DND-41 (cell line): ENCODE results near the gene FER1L5.

ENCODE experiments used
- ATAC-seq: fragments of 200-7000 bp; cut with Tn5 transposase; 3 replicates; pipeline ENCODE4 v1.9.1; 2021; ENCODE audit warnings: low read depth; ENCODE audit not compliant: insufficient read depth
- DNase-seq: peaks from one replicate; pipeline ENCODE4 v3.0.0-alpha.2; 2020
- H2AFZ ChIP-seq: 2 replicates; pipeline ENCODE4 v1.6.0; 2012; ENCODE audit warnings: low read depth, low read length
- H3K27ac ChIP-seq: 2 replicates; pipeline ENCODE4 v1.5.1; 2012; ENCODE audit warnings: low read length, inconsistent platforms
- H3K27me3 ChIP-seq: fragments of 200-600 bp; sonication (generic); 2 replicates; pipeline ENCODE4 v1.6.0; 2012; ENCODE audit warnings: low read length, mild to moderate bottlenecking, inconsistent platforms; ENCODE audit not compliant: insufficient read depth, poor library complexity
- H3K36me3 ChIP-seq: 2 replicates; pipeline ENCODE4 v1.5.1; 2012; ENCODE audit warnings: low read length, inconsistent platforms; ENCODE audit not compliant: insufficient read depth
- H3K4me1 ChIP-seq: 2 replicates; pipeline ENCODE4 v1.5.1; 2012; ENCODE audit warnings: mild to moderate bottlenecking, low read length; ENCODE audit not compliant: insufficient read depth
- H3K4me2 ChIP-seq: 2 replicates; pipeline ENCODE4 v1.6.0; 2012; ENCODE audit warnings: mild to moderate bottlenecking, moderate library complexity, low read length, inconsistent platforms; ENCODE audit not compliant: insufficient read depth
- H3K4me3 ChIP-seq, 2 experiments: fragments of 200-600 bp in 1 of 2; shearing (Covaris generic) in 1 of 2; 2 replicates each; pipeline ENCODE4 v1.5.1; 2012 to 2016; ENCODE audit warnings: inconsistent platforms in 2 of 2, low read length in 2 of 2, mild to moderate bottlenecking in 2 of 2, low read depth in 1 of 2, moderate library complexity in 1 of 2
- H3K79me2 ChIP-seq: 2 replicates; pipeline ENCODE4 v1.6.0; 2012; ENCODE audit warnings: low read length, inconsistent platforms; ENCODE audit not compliant: insufficient read depth
- H3K9ac ChIP-seq: 2 replicates; pipeline ENCODE4 v1.6.0; 2012; ENCODE audit warnings: low read depth, mild to moderate bottlenecking, inconsistent platforms, low read length, moderate library complexity
- H3K9me3 ChIP-seq: 2 replicates; pipeline ENCODE4 v1.5.1; 2012; ENCODE audit warnings: low read length, moderate library complexity, mild to moderate bottlenecking, inconsistent platforms; ENCODE audit not compliant: insufficient read depth, severe bottlenecking
- H4K20me1 ChIP-seq: 2 replicates; pipeline ENCODE4 v1.6.0; 2012; ENCODE audit warnings: low read length; ENCODE audit not compliant: insufficient read depth
- CTCF ChIP-seq: IDR thresholded peaks from 2 replicates; pipeline ENCODE4 v1.5.1; 2012; ENCODE audit warnings: borderline replicate concordance, low read length, moderate library complexity, mild to moderate bottlenecking; ENCODE audit not compliant: poor library complexity, severe bottlenecking; ENCODE audit errors: extremely low read depth
- EZH2 ChIP-seq: IDR thresholded peaks from 3 replicates; pipeline ENCODE4 v1.6.1; 2012; ENCODE audit warnings: borderline replicate concordance, low read depth, mild to moderate bottlenecking, moderate library complexity, low read length, inconsistent platforms; ENCODE audit not compliant: severe bottlenecking

FER1L5 gene

DNA sequence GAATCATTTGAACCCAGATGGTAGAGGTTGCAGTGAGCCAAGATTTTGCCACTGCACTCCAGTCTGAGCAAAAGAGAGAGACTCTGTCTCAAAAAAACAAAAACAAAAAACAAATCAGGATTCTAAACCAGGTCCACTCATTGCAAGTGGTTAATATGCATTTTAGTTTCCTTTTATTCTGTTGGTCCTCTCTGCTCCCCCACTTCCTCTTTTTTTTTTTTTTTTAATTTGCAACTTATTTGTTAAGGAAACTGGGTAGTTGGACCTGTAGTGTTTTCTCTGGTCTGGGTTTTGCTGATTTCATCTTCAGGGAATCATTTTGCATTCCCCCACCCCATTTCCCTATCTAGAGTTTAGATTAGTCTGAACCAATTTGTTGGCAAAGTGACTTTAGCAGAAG, 14.0 kb downstream of the FER1L5 start:
- Histone ChIP-seq H3K9me3 (no peaks in the 10 kb centered on the region), H3K27ac (no peak overlapping the region), H3K36me3 (no peaks in the 10 kb centered on the region), H2AFZ (no peak overlapping the region), H3K79me2 (no peaks in the 10 kb centered on the region), H4K20me1 (no peaks in the 10 kb centered on the region), H3K9ac (no peak overlapping the region), H3K4me3 (no peak overlapping the region), H3K4me1 (no peaks in the 10 kb centered on the region), H3K27me3 (no peaks in the 10 kb centered on the region), H3K4me2 (no peak overlapping the region)
- TF ChIP-seq CTCF (no peak), EZH2 (no peak)
- no peak for ATAC-seq
- no peak for DNase-seq

GRCh38 chr2:96661324-96661723, 18.8 kb downstream of the FER1L5 start:
- ATAC-seq, result no peak
- Histone ChIP-seq H3K27me3 (no peaks in the 10 kb centered on the region), H4K20me1 (no peaks in the 10 kb centered on the region), H3K4me2 (no peak overlapping the region), H3K4me3 (no peak overlapping the region), H3K4me1 (no peaks in the 10 kb centered on the region), H3K79me2 (no peaks in the 10 kb centered on the region), H3K9ac (no peak overlapping the region), H2AFZ (no peak overlapping the region), H3K27ac (no peak overlapping the region), H3K9me3 (no peaks in the 10 kb centered on the region), H3K36me3 (no peaks in the 10 kb centered on the region)
- DNase-seq, result no peak
- TF ChIP-seq EZH2 (no peak), CTCF (no peak)

DNA sequence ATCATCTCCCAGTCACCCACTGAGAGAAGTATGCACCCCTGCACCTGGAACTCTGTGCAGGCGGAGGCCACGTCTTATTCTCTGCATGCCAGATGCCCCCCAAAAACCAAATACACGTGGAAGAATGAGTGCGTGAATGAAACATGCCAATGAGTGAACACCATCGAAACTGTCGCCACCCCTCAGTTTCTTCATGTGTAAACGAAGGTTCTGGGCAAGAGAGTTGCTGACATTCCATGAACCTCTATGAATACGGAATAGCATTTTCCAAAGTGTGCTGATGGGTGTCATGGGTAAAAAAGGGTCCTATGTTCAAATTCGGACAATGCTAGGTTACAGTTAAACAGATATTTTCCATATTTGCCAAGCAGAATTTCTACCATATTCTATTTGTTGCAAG, 19.8 kb downstream of the FER1L5 start:
- no peak overlapping the region for H3K9ac ChIP-seq
- H3K27ac ChIP-seq, result no peak overlapping the region
- H4K20me1 ChIP-seq, result no peaks in the 10 kb centered on the region
- no peaks in the 10 kb centered on the region for H3K36me3 ChIP-seq
- ATAC-seq, result no peak
- no peaks in the 10 kb centered on the region for H3K4me1 ChIP-seq
- no peak overlapping the region for H2AFZ ChIP-seq
- H3K4me2 ChIP-seq, result no peak overlapping the region
- no peak overlapping the region for H3K4me3 ChIP-seq
- TF ChIP-seq EZH2 (no peak), CTCF (no peak)
- no peaks in the 10 kb centered on the region for H3K27me3 ChIP-seq
- H3K9me3 ChIP-seq, result no peaks in the 10 kb centered on the region
- no peak for DNase-seq
- no peaks in the 10 kb centered on the region for H3K79me2 ChIP-seq

DNA sequence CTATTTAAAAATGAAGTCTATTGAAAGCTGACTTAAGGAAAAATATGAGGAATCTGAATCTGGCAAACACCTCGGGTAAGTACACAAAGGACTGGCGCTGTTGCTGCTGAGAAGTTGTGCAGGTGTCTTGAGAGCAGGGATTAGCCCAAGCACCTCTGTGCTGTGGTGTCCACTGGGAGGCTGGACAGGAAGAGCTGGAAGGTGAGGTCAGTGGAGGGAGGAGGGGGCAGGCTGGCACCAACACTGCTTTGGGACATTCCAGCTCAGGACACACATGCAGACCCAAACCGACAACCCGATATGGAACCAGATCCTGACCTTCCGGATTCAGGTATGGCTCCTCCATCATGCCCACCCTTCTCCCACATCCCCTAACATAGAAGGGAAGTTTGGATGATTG, 20.6 kb downstream of the FER1L5 start:
- no peak overlapping the region for H3K27ac ChIP-seq

More for the DNA sequence above, 20.6 kb downstream of the FER1L5 start:
- no peak overlapping the region for H3K4me2 ChIP-seq
- no peaks in the 10 kb centered on the region for H4K20me1 ChIP-seq
- no peak overlapping the region for H3K4me3 ChIP-seq
- no peaks in the 10 kb centered on the region for H3K9me3 ChIP-seq
- no peaks in the 10 kb centered on the region for H3K36me3 ChIP-seq
- no peaks in the 10 kb centered on the region for H3K79me2 ChIP-seq
- H3K4me1 ChIP-seq, result no peaks in the 10 kb centered on the region
- ATAC-seq, result no peak
- no peak for TF ChIP-seq CTCF
- DNase-seq, result no peak
- H2AFZ ChIP-seq, result no peak overlapping the region
- H3K9ac ChIP-seq, result no peak overlapping the region
- H3K27me3 ChIP-seq, result no peaks in the 10 kb centered on the region
